ENCODE data around the gene CYP21A2. TPM values are rescaled to one million over a fixed set of nuclear protein-coding genes. Genes with fewer than 3 reads are reported as not detected.
"Not testable (repeated sequence)": the region's sequence is repeated elsewhere in the genome, so short reads cannot be mapped to it uniquely, and the experiment has no call there.

CYP21A2 gene
- 2.0 TPM for total RNA-seq
- long read RNA-seq, result 0 reads

- intact Hi-C loops (cut with DNase I); DNase-seq (ENCODE audit: low spot score): not testable (repeated sequence)
Observed at GRCh38 chr6:32037598-32038524, at the start of gene CYP21A2. Gene CYP21A2, plus strand, starts transcription at chr6:32038415. Its CDS starts 8 bp downstream, at chr6:32038423.

- DNase-seq (ENCODE audit: low spot score); intact Hi-C loops (cut with DNase I): not testable (repeated sequence)
Observed at GRCh38 chr6:31989363-31989762, 48.9 kb upstream of the CYP21A2 start.

DNA sequence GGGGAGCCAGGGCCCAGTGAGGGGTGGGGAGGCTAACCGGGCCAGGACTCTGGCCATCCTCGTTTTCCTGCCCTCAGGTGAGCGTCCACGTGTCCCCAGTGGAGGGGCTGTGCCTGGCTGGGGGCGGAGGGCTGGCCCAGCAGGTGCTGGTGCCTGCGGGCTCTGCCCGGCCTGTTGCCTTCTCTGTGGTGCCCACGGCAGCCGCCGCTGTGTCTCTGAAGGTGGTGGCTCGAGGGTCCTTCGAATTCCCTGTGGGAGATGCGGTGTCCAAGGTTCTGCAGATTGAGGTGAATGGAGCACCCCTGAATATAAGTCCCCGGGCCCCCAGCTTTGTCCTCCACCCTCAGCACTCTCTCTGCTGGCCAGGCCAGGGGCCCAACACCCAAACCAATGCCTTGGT lies 43.8 kb upstream of the CYP21A2 start:
- intact Hi-C loops (cut with DNase I); DNase-seq (ENCODE audit: low spot score): not testable (repeated sequence)

DNA sequence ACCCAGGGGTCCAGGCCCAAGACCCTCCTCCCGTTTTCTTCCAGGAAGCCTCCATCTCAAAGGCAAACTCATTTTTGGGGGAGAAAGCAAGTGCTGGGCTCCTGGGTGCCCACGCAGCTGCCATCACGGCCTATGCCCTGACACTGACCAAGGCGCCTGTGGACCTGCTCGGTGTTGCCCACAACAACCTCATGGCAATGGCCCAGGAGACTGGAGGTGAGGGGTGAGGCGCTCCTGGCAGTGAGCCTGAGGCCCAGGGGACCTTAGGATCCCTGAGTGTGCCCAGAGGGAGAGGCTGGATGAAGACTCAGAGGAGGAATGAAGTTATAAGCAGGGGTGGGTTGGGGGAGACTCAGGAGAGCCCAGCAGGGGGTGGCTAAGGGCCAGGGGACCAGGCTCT lies 41.8 kb upstream of the CYP21A2 start:
- intact Hi-C loops (cut with DNase I); DNase-seq (ENCODE audit: low spot score): not testable (repeated sequence)

GRCh38 chr6:32002546-32003268 lies 35.5 kb upstream of the CYP21A2 start:
- intact Hi-C loops (cut with DNase I), result not testable (repeated sequence)

GRCh38 chr6:32003301-32003700 lies 34.9 kb upstream of the CYP21A2 start:
- intact Hi-C loops (cut with DNase I); DNase-seq (ENCODE audit: low spot score): not testable (repeated sequence)

More at GRCh38 chr6:32002546-32003268, 35.5 kb upstream of the CYP21A2 start:
- not testable (repeated sequence) for DNase-seq (ENCODE audit: low spot score)

GRCh38 chr6:32004393-32004792 lies 33.8 kb upstream of the CYP21A2 start:
- peak; percentile 31 for DNase-seq (ENCODE audit: low spot score)
- intact Hi-C loops (cut with DNase I), result not testable (repeated sequence)

DNA sequence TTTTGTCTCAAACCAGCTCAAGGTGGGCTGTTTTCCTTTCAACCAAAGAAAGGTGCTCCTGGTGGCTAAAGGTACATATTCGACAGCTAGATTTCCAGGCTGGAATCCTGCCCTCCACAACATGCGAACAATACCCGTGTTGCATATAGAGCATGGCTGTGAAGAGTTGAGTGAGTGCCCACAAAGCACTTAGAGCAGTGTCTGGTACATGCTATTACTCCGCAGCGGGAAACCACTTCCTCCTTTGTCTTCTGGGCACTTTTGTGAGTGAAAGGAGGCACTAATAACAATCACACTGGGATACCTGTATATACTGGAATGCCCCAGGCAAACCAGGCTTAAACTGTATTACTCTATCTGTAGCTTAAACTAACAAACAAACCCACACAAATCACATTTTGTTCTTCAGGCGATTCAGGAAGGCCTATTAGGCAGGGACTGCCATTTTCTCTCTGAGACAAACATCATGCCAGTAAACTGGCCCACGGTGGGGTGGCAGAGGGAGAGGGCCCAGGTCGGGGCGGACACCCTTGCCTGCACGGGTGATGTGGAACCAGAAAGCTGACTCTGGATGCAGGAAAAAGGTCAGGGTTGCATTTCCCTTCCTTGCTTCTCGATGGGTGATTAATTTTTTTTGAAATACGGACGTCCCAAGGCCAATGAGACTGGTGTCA lies 33.2 kb upstream of the CYP21A2 start:
- DNase-seq (ENCODE audit: low spot score), result peak; percentile 5
- intact Hi-C loops (cut with DNase I), result not testable (repeated sequence)

DNA sequence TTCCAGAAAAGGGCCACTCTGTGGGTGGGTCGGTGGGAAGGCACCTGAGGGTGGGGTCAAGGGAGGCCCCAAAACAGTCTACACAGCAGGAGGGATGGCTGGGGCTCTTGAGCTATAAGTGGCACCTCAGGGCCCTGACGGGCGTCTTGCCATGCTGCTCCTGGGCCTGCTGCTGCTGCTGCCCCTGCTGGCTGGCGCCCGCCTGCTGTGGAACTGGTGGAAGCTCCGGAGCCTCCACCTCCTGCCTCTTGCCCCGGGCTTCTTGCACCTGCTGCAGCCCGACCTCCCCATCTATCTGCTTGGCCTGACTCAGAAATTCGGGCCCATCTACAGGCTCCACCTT lies 32.7 kb upstream of the CYP21A2 start:
- intact Hi-C loops (cut with DNase I), result not testable (repeated sequence)
- peak; percentile 69 for DNase-seq (ENCODE audit: low spot score)

DNA sequence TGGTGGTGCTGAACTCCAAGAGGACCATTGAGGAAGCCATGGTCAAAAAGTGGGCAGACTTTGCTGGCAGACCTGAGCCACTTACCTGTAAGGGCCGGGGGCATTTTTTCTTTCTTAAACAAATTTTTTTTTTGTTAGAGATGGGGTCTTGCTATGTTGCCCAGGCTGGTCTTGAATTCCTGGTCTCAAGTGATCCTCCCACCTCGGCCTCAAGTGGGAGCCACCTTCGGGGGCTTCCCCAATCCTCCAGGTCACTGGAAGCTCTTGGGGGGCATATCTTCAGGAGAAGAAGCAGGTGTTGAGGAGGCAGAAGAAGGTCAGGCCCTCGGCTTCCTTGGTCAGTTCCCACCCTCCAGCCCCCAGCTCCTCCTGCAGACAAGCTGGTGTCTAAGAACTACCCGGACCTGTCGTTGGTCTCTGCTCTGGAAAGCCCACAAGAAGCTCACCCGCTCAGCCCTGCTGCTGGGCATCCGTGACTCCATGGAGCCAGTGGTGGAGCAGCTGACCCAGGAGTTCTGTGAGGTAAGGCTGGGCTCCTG lies 32.2 kb upstream of the CYP21A2 start:
- peak; percentile 58 for DNase-seq (ENCODE audit: low spot score)
- intact Hi-C loops (cut with DNase I), result not testable (repeated sequence)

GRCh38 chr6:32007086-32007485 lies 31.1 kb upstream of the CYP21A2 start:
- intact Hi-C loops (cut with DNase I), result not testable (repeated sequence)
- DNase-seq (ENCODE audit: low spot score), result peak; percentile 39

GRCh38 chr6:32008037-32008436 lies 30.2 kb upstream of the CYP21A2 start:
- DNase-seq (ENCODE audit: low spot score); intact Hi-C loops (cut with DNase I): not testable (repeated sequence)

GRCh38 chr6:32008616-32009015 lies 29.6 kb upstream of the CYP21A2 start:
- DNase-seq (ENCODE audit: low spot score), result peak; percentile 57

GRCh38 chr6:32009537-32009936 lies 28.7 kb upstream of the CYP21A2 start:
- intact Hi-C loops (cut with DNase I); DNase-seq (ENCODE audit: low spot score): not testable (repeated sequence)

More at GRCh38 chr6:32008616-32009015, 29.6 kb upstream of the CYP21A2 start:
- intact Hi-C loops (cut with DNase I), result not testable (repeated sequence)

DNA sequence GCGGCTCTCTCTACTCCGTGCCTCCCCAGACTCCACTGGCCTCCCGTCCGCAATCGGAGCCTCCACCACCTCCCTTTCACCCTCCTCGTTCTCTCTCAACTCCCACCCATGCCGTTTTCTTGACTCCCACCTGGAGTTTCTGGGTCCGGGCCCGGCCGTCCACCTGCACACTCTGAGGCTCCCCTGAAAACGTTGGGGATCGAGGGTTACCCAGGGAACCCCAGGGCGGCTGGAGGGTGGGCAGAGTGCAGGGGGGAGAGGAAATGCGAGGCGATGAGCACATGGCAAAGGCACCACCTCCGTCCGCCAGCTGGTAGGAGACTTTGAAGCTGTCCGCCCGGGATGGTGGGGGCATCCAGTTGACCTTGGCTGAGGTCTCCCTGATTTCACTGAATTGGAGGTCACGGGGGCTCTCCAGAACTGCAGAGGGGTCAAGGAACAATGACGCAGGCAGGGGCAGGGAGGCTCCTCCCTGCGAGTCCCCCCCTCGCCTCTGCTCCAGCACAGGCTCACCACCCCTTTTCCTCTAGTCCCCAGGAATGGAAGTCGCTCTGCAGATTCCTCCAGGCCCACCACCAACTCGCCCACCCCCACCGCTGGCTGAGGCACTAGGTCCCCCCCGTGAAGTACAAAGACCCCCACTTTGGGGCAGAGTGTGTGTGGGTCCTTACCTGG lies 27.2 kb upstream of the CYP21A2 start:
- peak; percentile 38 for DNase-seq (ENCODE audit: low spot score)
- intact Hi-C loops (cut with DNase I), result not testable (repeated sequence)

DNA sequence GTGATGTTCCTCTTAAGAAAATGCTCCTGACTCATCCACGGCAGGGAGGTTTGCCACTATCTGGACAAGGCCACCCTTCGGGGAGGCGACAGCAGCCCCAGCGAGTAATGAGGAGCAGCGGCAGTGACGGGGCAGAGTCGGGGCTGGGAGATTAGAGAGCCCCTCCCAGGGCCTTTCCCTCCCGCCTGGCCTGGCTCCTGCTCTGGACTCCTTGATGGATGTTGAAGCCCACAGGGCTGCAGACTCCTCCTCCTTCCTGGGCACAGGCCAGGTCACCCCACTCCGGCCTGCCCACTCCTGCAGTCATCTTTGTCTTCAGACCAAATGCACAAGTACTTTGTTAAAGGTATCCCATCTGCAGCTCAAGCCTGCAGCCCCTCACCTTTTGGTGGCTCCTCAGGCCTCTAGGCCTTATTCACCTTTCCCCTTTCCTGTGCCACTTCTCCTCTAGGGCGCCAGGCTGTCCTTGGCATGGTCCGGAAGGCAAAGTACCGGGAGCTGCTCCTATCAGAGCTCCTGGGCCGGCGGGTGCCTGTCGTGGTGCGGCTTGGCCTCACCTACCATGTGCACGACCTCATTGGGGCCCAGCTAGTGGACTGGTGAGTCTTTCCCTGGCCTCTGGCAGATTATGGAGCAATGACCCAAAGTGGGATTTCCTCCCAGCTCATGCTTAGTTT lies 25.1 kb upstream of the CYP21A2 start:
- peak; percentile 66 for DNase-seq (ENCODE audit: low spot score)
- intact Hi-C loops (cut with DNase I), result not testable (repeated sequence)

DNA sequence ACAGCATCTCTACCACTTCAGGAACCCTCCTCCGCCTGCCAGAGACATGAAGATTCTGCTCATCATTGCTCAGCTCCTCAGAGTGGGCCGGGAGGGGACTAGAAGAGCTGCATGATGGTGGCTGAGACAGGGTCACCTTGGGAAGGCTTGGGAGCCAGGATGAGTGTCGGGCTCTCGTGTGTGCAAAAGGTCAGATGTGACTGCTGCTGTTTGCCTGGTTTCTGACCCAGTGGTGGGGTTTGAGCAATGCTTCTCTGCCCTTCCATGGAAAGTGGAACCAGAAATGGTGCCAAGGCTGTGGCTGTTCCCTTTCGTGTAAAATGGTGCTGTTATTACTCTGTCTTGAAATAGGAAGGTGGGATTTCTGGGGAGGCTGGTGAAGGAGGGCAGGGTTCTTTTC lies 24.5 kb upstream of the CYP21A2 start:
- DNase-seq (ENCODE audit: low spot score); intact Hi-C loops (cut with DNase I): not testable (repeated sequence)

GRCh38 chr6:32014547-32014946 lies 23.7 kb upstream of the CYP21A2 start, which contains the start of gene C4B:
Gene C4B, plus strand, starts transcription at chr6:32014795. Its CDS starts 51 bp downstream, at chr6:32014846.
- DNase-seq (ENCODE audit: low spot score); intact Hi-C loops (cut with DNase I): not testable (repeated sequence)
